SK-N-SH (cell line): ENCODE results near the gene MINK1. TPM values are rescaled to one million over a fixed set of nuclear protein-coding genes. Genes with fewer than 3 reads are reported as not detected.

Source experiments
- CTCF ChIA-PET: fragments of 300-600, 350-600 bp; formaldehyde crosslinking; extraction: SDS; loops from one replicate; lab custom pipeline; 2021; lab: Yijun Ruan, JAX
- POLR2A ChIA-PET: fragments of 350-600 bp; sonication (Branson Sonifier 250); formaldehyde crosslinking; extraction: SDS; loops from one replicate; lab custom pipeline; 2020; ENCODE audit warnings: antibody characterized with exemption, inconsistent platforms; lab: Yijun Ruan, JAX
- DNase-seq: peaks from one replicate; pipeline ENCODE4 v3.0.0; 2012
- H2AFZ ChIP-seq: fragments of 200-600 bp; sonication (generic); 2 replicates; pipeline ENCODE4 v1.8.1; 2016; ENCODE audit warnings: antibody characterized with exemption, mild to moderate bottlenecking, low read depth
- H3F3A ChIP-seq: fragments of 200-600 bp; sonication (generic); replicated peaks from 2 replicates; pipeline ENCODE3; 2016; ENCODE audit warnings: antibody characterized with exemption, mild to moderate bottlenecking; ENCODE audit not compliant: insufficient read depth
- H3K27ac ChIP-seq, 2 experiments: fragments of 200-500 bp in 1 of 2; fragments of 200-600 bp in 1 of 2; sonication (Bioruptor generic) in 1 of 2; sonication (generic), shearing (Covaris generic) in 1 of 2; 2 replicates each; pipeline versions ENCODE4 v1.5.1 to v1.6.1; 2014 to 2016; ENCODE audit warnings: low read depth in 2 of 2, inconsistent platforms in 1 of 2, low read length in 1 of 2, mild to moderate bottlenecking in 1 of 2, mixed read lengths in 1 of 2
- H3K27me3 ChIP-seq: fragments of 200-600 bp; sonication (generic), shearing (Covaris generic); 2 replicates; pipeline ENCODE4 v1.6.1; 2016; ENCODE audit warnings: mixed run types; ENCODE audit not compliant: insufficient read depth
- H3K36me3 ChIP-seq, 2 experiments: fragments of 200-500 bp in 1 of 2; fragments of 200-600 bp in 1 of 2; sonication (Bioruptor generic) in 1 of 2; sonication (generic) in 1 of 2; replicated peaks in 1 of 2; 2 replicates each; pipeline versions ENCODE3 to v1.5.1; 2014 to 2016; ENCODE audit warnings: low read length in 1 of 2, mild to moderate bottlenecking in 1 of 2; ENCODE audit not compliant: insufficient read depth in 2 of 2, control insufficient read depth in 1 of 2
- H3K4me1 ChIP-seq, 2 experiments: fragments of 200-500 bp in 1 of 2; fragments of 200-600 bp in 1 of 2; sonication (Bioruptor generic) in 1 of 2; sonication (generic), shearing (Covaris generic) in 1 of 2; 2 replicates each; pipeline versions ENCODE4 v1.5.1 to v1.6.1; 2014 to 2016; ENCODE audit warnings: low read depth in 1 of 2, low read length in 1 of 2, mixed run types in 1 of 2; ENCODE audit not compliant: insufficient read depth in 2 of 2, control insufficient read depth in 1 of 2
- H3K4me2 ChIP-seq: fragments of 200-600 bp; sonication (generic), shearing (Covaris generic); 2 replicates; pipeline ENCODE4 v1.6.1; 2017; ENCODE audit warnings: mixed run types
- H3K4me3 ChIP-seq, 2 experiments: fragments of 200-500 bp in 1 of 2; fragments of 200-600 bp in 1 of 2; sonication (Bioruptor generic) in 1 of 2; sonication (generic), shearing (Covaris generic) in 1 of 2; 2 replicates each; pipeline versions ENCODE4 v1.5.1 to v1.8.1; 2014 to 2016; ENCODE audit warnings: low read depth in 2 of 2, inconsistent platforms in 1 of 2, low read length in 1 of 2, mild to moderate bottlenecking in 1 of 2, mixed read lengths in 1 of 2, moderate library complexity in 1 of 2
- H3K79me2 ChIP-seq: fragments of 200-600 bp; sonication (generic); 2 replicates; pipeline ENCODE4 v1.8.1; 2017; ENCODE audit warnings: mild to moderate bottlenecking; ENCODE audit not compliant: insufficient read depth
- H3K9ac ChIP-seq: fragments of 200-600 bp; sonication (generic); 2 replicates; pipeline ENCODE4 v1.6.1; 2017; ENCODE audit warnings: mixed run types
- H3K9me2 ChIP-seq: fragments of 200-600 bp; sonication (generic); 2 replicates; pipeline ENCODE4 v1.6.1; 2017; ENCODE audit warnings: mixed run types
- H3K9me3 ChIP-seq: fragments of 200-600 bp; sonication (generic); 2 replicates; pipeline ENCODE4 v1.6.1; 2017; ENCODE audit warnings: mixed run types, mild to moderate bottlenecking, moderate library complexity
- H4K20me1 ChIP-seq: fragments of 200-600 bp; sonication (generic); 2 replicates; pipeline ENCODE4 v1.6.1; 2017; ENCODE audit warnings: mild to moderate bottlenecking, mixed run types; ENCODE audit not compliant: insufficient read depth
- ELF1 ChIP-seq: IDR thresholded peaks from 2 replicates; pipeline ENCODE4 v1.4.0; 2012
- EZH2phosphoT487 ChIP-seq: fragments of 200-600 bp; sonication (generic); IDR thresholded peaks from 2 replicates; pipeline ENCODE4 v1.6.1; 2017; ENCODE audit warnings: low read depth, mixed run types, mild to moderate bottlenecking, antibody characterized with exemption, moderate library complexity, borderline replicate concordance
- NFIC ChIP-seq: IDR thresholded peaks from 2 replicates; pipeline ENCODE4 v1.4.0; 2012; ENCODE audit warnings: borderline replicate concordance
- RAD21 ChIP-seq: IDR thresholded peaks from 2 replicates; pipeline ENCODE4 v1.6.1; 2012; ENCODE audit warnings: mild to moderate bottlenecking, low read length
- RCOR1 ChIP-seq: fragments of 150-350 bp; IDR thresholded peaks from 2 replicates; pipeline ENCODE4 v1.6.1; 2017; ENCODE audit warnings: antibody characterized with exemption, low read length
- RFX5 ChIP-seq: IDR thresholded peaks from 2 replicates; pipeline ENCODE4 v1.6.1; 2012; ENCODE audit warnings: mild to moderate bottlenecking, improper control_type of control experiment, low read length
- SIN3A ChIP-seq: IDR thresholded peaks from 2 replicates; pipeline ENCODE4 v1.6.1; 2012; ENCODE audit warnings: low read depth, mild to moderate bottlenecking, low read length, moderate library complexity, borderline replicate concordance
- SMC3 ChIP-seq: IDR thresholded peaks from 2 replicates; pipeline ENCODE4 v1.6.1; 2012; ENCODE audit warnings: low read depth, low read length, improper control_type of control experiment
- TAF1 ChIP-seq: IDR thresholded peaks from 2 replicates; pipeline ENCODE4 v1.6.1; 2012; ENCODE audit warnings: low read depth, mild to moderate bottlenecking, low read length, moderate library complexity, borderline replicate concordance
- TEAD4 ChIP-seq: IDR thresholded peaks from 2 replicates; pipeline ENCODE4 v1.4.0; 2012; ENCODE audit warnings: mild to moderate bottlenecking, borderline replicate concordance; ENCODE audit not compliant: insufficient read depth
- YY1 ChIP-seq: IDR thresholded peaks from 2 replicates; pipeline ENCODE4 v1.4.0; 2012; ENCODE audit warnings: low read depth, mild to moderate bottlenecking
- WGBS: methylation state at CpG from one replicate; pipeline ENCODE4 v1.1.6; 2017; ENCODE audit warnings: low lambda C conversion rate; 5-methylcytosine and 5-hydroxymethylcytosine counted together
- polyA plus RNA-seq, 3 experiments: library from polyadenylated mRNA; depleted of rRNA; stranded (reverse); fragments of >200 nt; gene quantifications; 2 replicates each; pipeline ENCODE4 v1.2.3, GENCODE V29; 2012
- TF ChIP-seq, protein P1 (sequence below): fragments of 150-350 bp; IDR thresholded peaks from 2 replicates; pipeline ENCODE4 v1.6.1; 2017; ENCODE audit warnings: antibody characterized with exemption, low read length, low read depth, borderline replicate concordance
- TF ChIP-seq, protein P2 (sequence below): IDR thresholded peaks from 2 replicates; pipeline ENCODE4 v1.4.0; 2012; ENCODE audit warnings: low read depth, borderline replicate concordance
- TF ChIP-seq, protein P3 (sequence below): IDR thresholded peaks from 2 replicates; pipeline ENCODE4 v1.6.1; 2012; ENCODE audit warnings: mild to moderate bottlenecking, low read depth, low read length, moderate library complexity

The MINK1 gene
- polyA plus RNA-seq, 1 of the 3 experiments (the other 2 are of a cell fraction) = 64.7 TPM

DNA sequence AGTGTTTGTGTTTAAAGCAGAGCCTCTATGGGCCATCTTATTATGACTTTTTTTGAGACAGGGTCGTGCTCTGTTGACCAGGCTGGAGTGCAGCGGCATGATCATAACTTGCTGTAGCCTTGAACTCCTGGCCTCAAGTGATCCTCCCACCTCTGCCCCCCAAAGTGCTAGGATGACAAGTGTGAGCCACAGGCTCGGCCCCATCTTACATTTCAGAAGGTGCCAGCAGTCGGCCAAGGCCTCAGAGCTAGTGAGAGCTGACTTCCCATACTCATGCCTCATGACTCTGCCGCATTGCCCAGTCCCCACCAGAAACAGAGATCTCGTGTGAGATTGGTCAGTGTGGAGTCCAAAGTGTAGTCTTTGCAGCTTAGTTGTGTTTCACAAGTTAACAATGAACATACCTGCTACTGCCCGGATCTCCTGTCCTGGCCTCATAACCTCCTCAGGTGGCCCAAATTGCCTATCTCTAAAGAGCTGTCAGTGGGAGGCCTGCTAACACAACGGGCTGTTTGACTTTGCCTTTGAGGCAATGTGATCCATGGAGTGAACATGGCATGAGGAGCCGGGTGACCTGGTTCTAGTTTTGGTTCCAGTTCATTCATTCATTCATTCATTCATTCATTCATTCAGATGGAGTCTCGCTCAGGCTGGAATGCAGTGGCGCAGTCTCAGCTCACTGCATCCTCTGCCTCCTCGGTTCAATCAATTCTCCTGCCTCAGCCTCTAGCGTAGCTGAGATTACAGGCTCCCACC, 13.7 kb downstream of the MINK1 start:
- CTCF ChIA-PET = interaction anchor here (1.2 to 1.7 kb wide), 2 partner anchors 9 to 57 kb away, joined by 3 to 7 read pairs; no protein-coding TSS in a partner anchor
- Histone ChIP-seq H2AFZ (no peak overlapping the region), H3K4me2 (no peak overlapping the region), H3K4me1 (peaks cover 0 to 2% of the 10 kb centered on the region in 2 experiments; a peak in 1 of 4 replicates), H3F3A (peaks cover 8% of the 10 kb centered on the region), H3K9ac (no peak overlapping the region), H3K36me3 (no peaks in the 10 kb centered on the region), H3K79me2 (peaks cover 90% of the 10 kb centered on the region), H3K9me3 (no peaks in the 10 kb centered on the region), H3K27me3 (no peaks in the 10 kb centered on the region), H3K9me2 (no peaks in the 10 kb centered on the region), H4K20me1 (peaks cover 71% of the 10 kb centered on the region), H3K4me3 (no peak overlapping the region), H3K27ac (no peak overlapping the region)
- no peak for TF ChIP-seq SIN3A
- no peak for DNase-seq
- POLR2A ChIA-PET = no interaction called here
- WGBS = 88% methylated on average over 13 of the region's 13 CpGs

DNA sequence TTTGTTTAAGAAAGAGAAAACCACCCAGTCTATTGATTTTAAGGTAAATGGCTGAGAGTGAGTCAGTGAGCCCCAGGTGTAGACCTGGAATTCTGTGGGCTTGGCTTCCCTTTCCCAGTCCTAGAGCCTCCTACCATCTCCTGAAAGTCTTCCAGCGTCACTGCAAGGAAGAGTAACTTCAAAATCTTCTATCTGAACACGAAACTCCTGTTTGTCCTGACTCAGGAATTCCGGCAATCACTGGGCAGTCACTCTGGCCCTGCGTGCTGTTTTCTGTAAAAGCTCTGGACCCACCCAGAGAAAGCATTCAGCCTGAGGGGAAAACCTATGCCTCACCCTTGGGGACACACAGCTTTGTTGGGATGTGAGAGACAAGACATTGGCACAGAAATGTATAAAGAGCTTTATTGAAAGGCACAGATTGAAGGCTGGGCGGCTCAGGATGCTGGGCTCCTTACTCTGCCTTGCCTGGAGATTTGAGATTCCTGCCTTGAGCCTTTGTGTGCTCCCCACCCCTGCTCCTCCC, 15.9 kb downstream of the MINK1 start:
- 83% methylated on average over 5 of the region's 5 CpGs for WGBS
- Histone ChIP-seq H2AFZ (no peak overlapping the region), H3K36me3 (no peaks in the 10 kb centered on the region), H3K4me2 (no peak overlapping the region), H3K4me3 (no peak overlapping the region), H3F3A (peaks cover 13% of the 10 kb centered on the region), H3K27me3 (no peaks in the 10 kb centered on the region), H3K27ac (no peak overlapping the region), H3K9ac (no peak overlapping the region), H3K79me2 (peaks cover 75% of the 10 kb centered on the region), H3K9me2 (no peaks in the 10 kb centered on the region), H4K20me1 (peaks cover 63% of the 10 kb centered on the region), H3K9me3 (no peaks in the 10 kb centered on the region), H3K4me1 (peaks cover 2 to 12% of the 10 kb centered on the region in 2 experiments; a peak in 2 of 4 replicates)
- CTCF ChIA-PET = no interaction called here
- DNase-seq = no peak
- no peak for TF ChIP-seq TEAD4
- no peak for TF ChIP-seq TAF1
- TF ChIP-seq RFX5 = no peak
- TF ChIP-seq YY1 = no peak
- no peak for TF ChIP-seq EZH2phosphoT487
- TF ChIP-seq, protein P1, sequence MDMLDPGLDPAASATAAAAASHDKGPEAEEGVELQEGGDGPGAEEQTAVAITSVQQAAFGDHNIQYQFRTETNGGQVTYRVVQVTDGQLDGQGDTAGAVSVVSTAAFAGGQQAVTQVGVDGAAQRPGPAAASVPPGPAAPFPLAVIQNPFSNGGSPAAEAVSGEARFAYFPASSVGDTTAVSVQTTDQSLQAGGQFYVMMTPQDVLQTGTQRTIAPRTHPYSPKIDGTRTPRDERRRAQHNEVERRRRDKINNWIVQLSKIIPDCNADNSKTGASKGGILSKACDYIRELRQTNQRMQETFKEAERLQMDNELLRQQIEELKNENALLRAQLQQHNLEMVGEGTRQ = no peak
- POLR2A ChIA-PET = no interaction called here

DNA sequence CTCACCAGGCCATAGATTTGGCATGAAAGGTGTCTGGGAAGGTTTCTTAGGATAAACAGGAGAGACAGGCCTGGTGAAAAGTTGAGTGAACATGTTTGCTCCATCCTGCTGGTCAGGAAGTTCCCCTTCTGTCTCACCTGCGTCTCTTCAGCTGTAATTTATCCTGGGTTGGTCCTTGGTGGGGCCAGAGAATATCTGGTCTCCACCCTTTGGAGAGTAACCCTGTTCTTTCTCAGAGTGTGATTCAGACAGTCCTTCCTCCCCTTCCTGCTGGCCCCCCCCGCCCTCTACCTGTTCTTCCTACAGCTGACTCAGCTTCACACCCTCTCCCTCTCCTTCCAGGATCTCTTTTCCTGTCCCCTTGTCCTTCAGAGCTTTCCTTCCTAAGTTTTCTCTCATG, 17.1 kb downstream of the MINK1 start:
- CTCF ChIA-PET = interaction anchor here (0.7 to 1.5 kb wide), 4 partner anchors 13 to 635 kb away, joined by 3 to 5 read pairs (median 3); no protein-coding TSS in a partner anchor
- no peak for TF ChIP-seq RAD21
- TF ChIP-seq, protein P2, sequence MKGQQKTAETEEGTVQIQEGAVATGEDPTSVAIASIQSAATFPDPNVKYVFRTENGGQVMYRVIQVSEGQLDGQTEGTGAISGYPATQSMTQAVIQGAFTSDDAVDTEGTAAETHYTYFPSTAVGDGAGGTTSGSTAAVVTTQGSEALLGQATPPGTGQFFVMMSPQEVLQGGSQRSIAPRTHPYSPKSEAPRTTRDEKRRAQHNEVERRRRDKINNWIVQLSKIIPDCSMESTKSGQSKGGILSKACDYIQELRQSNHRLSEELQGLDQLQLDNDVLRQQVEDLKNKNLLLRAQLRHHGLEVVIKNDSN = no peak
- no peak for TF ChIP-seq RCOR1
- TF ChIP-seq, protein P3, sequence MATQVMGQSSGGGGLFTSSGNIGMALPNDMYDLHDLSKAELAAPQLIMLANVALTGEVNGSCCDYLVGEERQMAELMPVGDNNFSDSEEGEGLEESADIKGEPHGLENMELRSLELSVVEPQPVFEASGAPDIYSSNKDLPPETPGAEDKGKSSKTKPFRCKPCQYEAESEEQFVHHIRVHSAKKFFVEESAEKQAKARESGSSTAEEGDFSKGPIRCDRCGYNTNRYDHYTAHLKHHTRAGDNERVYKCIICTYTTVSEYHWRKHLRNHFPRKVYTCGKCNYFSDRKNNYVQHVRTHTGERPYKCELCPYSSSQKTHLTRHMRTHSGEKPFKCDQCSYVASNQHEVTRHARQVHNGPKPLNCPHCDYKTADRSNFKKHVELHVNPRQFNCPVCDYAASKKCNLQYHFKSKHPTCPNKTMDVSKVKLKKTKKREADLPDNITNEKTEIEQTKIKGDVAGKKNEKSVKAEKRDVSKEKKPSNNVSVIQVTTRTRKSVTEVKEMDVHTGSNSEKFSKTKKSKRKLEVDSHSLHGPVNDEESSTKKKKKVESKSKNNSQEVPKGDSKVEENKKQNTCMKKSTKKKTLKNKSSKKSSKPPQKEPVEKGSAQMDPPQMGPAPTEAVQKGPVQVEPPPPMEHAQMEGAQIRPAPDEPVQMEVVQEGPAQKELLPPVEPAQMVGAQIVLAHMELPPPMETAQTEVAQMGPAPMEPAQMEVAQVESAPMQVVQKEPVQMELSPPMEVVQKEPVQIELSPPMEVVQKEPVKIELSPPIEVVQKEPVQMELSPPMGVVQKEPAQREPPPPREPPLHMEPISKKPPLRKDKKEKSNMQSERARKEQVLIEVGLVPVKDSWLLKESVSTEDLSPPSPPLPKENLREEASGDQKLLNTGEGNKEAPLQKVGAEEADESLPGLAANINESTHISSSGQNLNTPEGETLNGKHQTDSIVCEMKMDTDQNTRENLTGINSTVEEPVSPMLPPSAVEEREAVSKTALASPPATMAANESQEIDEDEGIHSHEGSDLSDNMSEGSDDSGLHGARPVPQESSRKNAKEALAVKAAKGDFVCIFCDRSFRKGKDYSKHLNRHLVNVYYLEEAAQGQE = no peak
- no peak for TF ChIP-seq NFIC
- TF ChIP-seq ELF1 = no peak
- no peak for TF ChIP-seq SMC3
- TF ChIP-seq EZH2phosphoT487 = no peak

More for the DNA sequence above, 17.1 kb downstream of the MINK1 start:
- POLR2A ChIA-PET = interaction anchor here (1.0 kb wide), 1 partner anchor 12 kb away, joined by 3 read pairs; no protein-coding TSS in a partner anchor
- Histone ChIP-seq H3K9me3 (no peaks in the 10 kb centered on the region), H3K9ac (no peak overlapping the region), H3F3A (peaks cover 13% of the 10 kb centered on the region), H2AFZ (no peak overlapping the region), H3K27ac (no peak overlapping the region), H3K4me1 (peaks cover 9 to 20% of the 10 kb centered on the region in 2 experiments; a peak in 2 of 4 replicates), H3K9me2 (no peaks in the 10 kb centered on the region), H3K4me2 (0 out of 2 replicates have a peak overlapping the region, but pooled peaks have one; percentile 15), H4K20me1 (peaks cover 54% of the 10 kb centered on the region), H3K36me3 (no peaks in the 10 kb centered on the region), H3K27me3 (no peaks in the 10 kb centered on the region), H3K4me3 (no peak overlapping the region), H3K79me2 (peaks cover 68% of the 10 kb centered on the region)
- 87% methylated on average over 2 of the region's 2 CpGs for WGBS
- DNase-seq = no peak
